ENCODE measurements around the gene GOLIM4. TPM values are rescaled to one million over a fixed set of nuclear protein-coding genes. Genes with fewer than 3 reads are reported as not detected.

The GOLIM4 gene
- total and polyA plus RNA-seq, 2 donors (not counting 1 experiment from before 2014, with no cell fraction given), result 46.2 to 77.3 TPM

DNA sequence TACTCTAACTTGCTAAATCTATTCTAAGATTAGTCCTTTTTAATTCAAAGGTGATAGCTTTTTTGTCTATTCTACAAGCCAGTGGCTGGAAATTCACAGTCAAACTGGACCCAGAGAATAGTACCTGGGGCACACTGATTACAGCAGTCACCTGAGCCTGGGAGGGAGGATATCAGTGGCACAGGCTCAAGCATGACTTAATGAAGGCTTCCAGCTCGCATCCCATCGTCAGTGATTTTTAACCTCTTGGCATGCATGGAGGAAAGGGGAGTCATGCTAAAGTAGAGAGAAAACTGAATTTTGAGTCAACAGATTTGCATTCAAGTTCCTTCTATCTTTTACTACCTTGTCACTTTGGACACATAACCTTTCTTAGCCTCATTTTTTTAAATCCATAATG lies 24.8 kb downstream of the GOLIM4 start:
- no peak overlapping the region for H3K4me3 ChIP-seq (replicated peaks in 1 of 4; ENCODE audit: control extremely low read depth in 1 of 4, insufficient read depth in 1 of 4, low read depth in 3 of 4, low read length in 4 of 4)
- no peak overlapping the region for H3K9ac ChIP-seq (ENCODE audit: insufficient read depth, low read length)
- H3K4me1 ChIP-seq (ENCODE audit: control insufficient read depth, extremely low read depth, insufficient read depth, low read length), result peaks cover 8% of the 10 kb centered on the region
- no peak overlapping the region for H3K4me2 ChIP-seq (ENCODE audit: extremely low read depth, insufficient read depth, low read length)
- H3K9me3 ChIP-seq (ENCODE audit: control insufficient read depth, insufficient read depth, low read depth, low read length), result no peaks in the 10 kb centered on the region
- no peaks in the 10 kb centered on the region for H3K36me3 ChIP-seq (ENCODE audit: control insufficient read depth, insufficient read depth, low read length)
- no peak overlapping the region for H2AFZ ChIP-seq (ENCODE audit: low read length)
- no peaks in the 10 kb centered on the region for H4K20me1 ChIP-seq (ENCODE audit: control insufficient read depth, extremely low read depth, insufficient read depth, low read length)
- TF ChIP-seq, protein P1, sequence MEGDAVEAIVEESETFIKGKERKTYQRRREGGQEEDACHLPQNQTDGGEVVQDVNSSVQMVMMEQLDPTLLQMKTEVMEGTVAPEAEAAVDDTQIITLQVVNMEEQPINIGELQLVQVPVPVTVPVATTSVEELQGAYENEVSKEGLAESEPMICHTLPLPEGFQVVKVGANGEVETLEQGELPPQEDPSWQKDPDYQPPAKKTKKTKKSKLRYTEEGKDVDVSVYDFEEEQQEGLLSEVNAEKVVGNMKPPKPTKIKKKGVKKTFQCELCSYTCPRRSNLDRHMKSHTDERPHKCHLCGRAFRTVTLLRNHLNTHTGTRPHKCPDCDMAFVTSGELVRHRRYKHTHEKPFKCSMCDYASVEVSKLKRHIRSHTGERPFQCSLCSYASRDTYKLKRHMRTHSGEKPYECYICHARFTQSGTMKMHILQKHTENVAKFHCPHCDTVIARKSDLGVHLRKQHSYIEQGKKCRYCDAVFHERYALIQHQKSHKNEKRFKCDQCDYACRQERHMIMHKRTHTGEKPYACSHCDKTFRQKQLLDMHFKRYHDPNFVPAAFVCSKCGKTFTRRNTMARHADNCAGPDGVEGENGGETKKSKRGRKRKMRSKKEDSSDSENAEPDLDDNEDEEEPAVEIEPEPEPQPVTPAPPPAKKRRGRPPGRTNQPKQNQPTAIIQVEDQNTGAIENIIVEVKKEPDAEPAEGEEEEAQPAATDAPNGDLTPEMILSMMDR (conservative IDR thresholded peaks at IDR 0.05 in 1 of 2, IDR thresholded peaks at IDR 0.05 in 1 of 2; ENCODE audit: low read depth in 1 of 2, low read length in 2 of 2), result no peak
- no peak for TF ChIP-seq EZH2 (IDR thresholded peaks at IDR 0.05; ENCODE audit: low read length, missing control alignments)
- no peak for DNase-seq (ENCODE audit: low read depth in 2 of 2)
- peaks cover 27% of the 10 kb centered on the region for H3K79me2 ChIP-seq (ENCODE audit: control insufficient read depth, insufficient read depth, low read length)
- H3K27me3 ChIP-seq (ENCODE audit: control insufficient read depth, insufficient read depth, low read length), result no peaks in the 10 kb centered on the region
- peak overlapping the region; percentile 73 for H3K27ac ChIP-seq (ENCODE audit: insufficient read depth, low read length)

DNA sequence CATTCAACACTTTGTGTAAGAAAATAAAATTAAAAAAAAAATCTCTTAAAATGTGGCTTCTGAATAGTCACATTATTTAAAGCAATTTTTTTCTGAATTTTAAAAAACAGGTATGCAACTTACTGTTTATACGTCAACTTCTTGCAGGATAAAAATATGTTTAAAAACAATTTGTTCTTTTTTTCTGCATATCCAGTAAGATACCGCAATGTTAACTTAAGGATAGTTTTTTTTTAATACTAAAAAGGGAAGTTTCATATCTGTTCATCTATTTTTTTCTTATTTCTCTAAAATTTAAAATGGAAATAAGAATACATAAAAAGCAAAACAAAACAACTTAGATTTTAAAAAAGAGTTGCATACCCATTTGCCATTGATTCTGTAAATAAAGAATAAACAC lies 27.4 kb downstream of the GOLIM4 start:
- peaks cover 32% of the 10 kb centered on the region for H3K79me2 ChIP-seq (ENCODE audit: control insufficient read depth, insufficient read depth, low read length)
- no peaks in the 10 kb centered on the region for H4K20me1 ChIP-seq (ENCODE audit: control insufficient read depth, extremely low read depth, insufficient read depth, low read length)
- H3K9me3 ChIP-seq (ENCODE audit: control insufficient read depth, insufficient read depth, low read depth, low read length), result no peaks in the 10 kb centered on the region
- DNase-seq (ENCODE audit: low read depth in 2 of 2), result no peak
- TF ChIP-seq, protein P1 (conservative IDR thresholded peaks at IDR 0.05 in 1 of 2, IDR thresholded peaks at IDR 0.05 in 1 of 2; ENCODE audit: low read depth in 1 of 2, low read length in 2 of 2), result no peak
- no peak for TF ChIP-seq EZH2 (IDR thresholded peaks at IDR 0.05; ENCODE audit: low read length, missing control alignments)
- no peak overlapping the region for H3K9ac ChIP-seq (ENCODE audit: insufficient read depth, low read length)
- H3K4me3 ChIP-seq (replicated peaks in 1 of 4; ENCODE audit: control extremely low read depth in 1 of 4, insufficient read depth in 1 of 4, low read depth in 3 of 4, low read length in 4 of 4), result no peak overlapping the region
- H3K4me2 ChIP-seq (ENCODE audit: extremely low read depth, insufficient read depth, low read length), result no peak overlapping the region
- no peak overlapping the region for H3K27ac ChIP-seq (ENCODE audit: insufficient read depth, low read length)
- no peaks in the 10 kb centered on the region for H3K27me3 ChIP-seq (ENCODE audit: control insufficient read depth, insufficient read depth, low read length)
- H2AFZ ChIP-seq (ENCODE audit: low read length), result no peak overlapping the region
- H3K4me1 ChIP-seq (ENCODE audit: control insufficient read depth, extremely low read depth, insufficient read depth, low read length), result peaks cover 8% of the 10 kb centered on the region
- no peaks in the 10 kb centered on the region for H3K36me3 ChIP-seq (ENCODE audit: control insufficient read depth, insufficient read depth, low read length)

DNA sequence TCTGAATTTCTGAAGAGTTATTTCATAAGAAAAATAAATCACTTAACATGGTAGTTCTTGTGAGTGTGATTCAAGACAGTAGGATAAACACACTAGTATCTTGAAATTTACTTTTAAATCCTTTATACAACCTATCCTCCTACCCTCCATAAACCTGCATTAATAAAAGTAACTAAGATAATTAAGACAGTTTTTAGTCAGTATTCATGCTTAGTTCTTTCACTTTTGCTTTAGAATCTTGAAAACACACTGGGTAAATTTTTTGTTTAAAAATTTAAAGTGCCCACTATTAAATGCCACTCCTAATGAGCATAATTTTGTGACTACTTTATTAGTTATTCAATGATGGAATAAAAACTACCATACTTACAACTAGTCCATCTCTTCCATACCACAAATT lies 28.8 kb downstream of the GOLIM4 start:
- Histone ChIP-seq H3K36me3 (ENCODE audit: control insufficient read depth, insufficient read depth, low read length) (no peaks in the 10 kb centered on the region), H3K4me3 (replicated peaks in 1 of 4; ENCODE audit: control extremely low read depth in 1 of 4, insufficient read depth in 1 of 4, low read depth in 3 of 4, low read length in 4 of 4) (peak overlapping the region in 1 of 4 experiments; percentile 8), H3K9me3 (ENCODE audit: control insufficient read depth, insufficient read depth, low read depth, low read length) (no peaks in the 10 kb centered on the region), H3K27ac (ENCODE audit: insufficient read depth, low read length) (no peak overlapping the region), H4K20me1 (ENCODE audit: control insufficient read depth, extremely low read depth, insufficient read depth, low read length) (no peaks in the 10 kb centered on the region), H3K4me1 (ENCODE audit: control insufficient read depth, extremely low read depth, insufficient read depth, low read length) (peaks cover 5% of the 10 kb centered on the region), H3K4me2 (ENCODE audit: extremely low read depth, insufficient read depth, low read length) (peak overlapping the region; percentile 34), H3K27me3 (ENCODE audit: control insufficient read depth, insufficient read depth, low read length) (no peaks in the 10 kb centered on the region), H2AFZ (ENCODE audit: low read length) (no peak overlapping the region), H3K9ac (ENCODE audit: insufficient read depth, low read length) (no peak overlapping the region), H3K79me2 (ENCODE audit: control insufficient read depth, insufficient read depth, low read length) (peaks cover 30% of the 10 kb centered on the region)
- TF ChIP-seq, protein P1 (conservative IDR thresholded peaks at IDR 0.05 in 1 of 2, IDR thresholded peaks at IDR 0.05 in 1 of 2; ENCODE audit: low read depth in 1 of 2, low read length in 2 of 2), result no peak
- TF ChIP-seq EZH2 (IDR thresholded peaks at IDR 0.05; ENCODE audit: low read length, missing control alignments), result no peak
- DNase-seq (ENCODE audit: low read depth in 2 of 2), result no peak
